GM21390 (cell line): ENCODE results near the gene STX2.
"Not testable (repeated sequence)": the region's sequence is repeated elsewhere in the genome, so short reads cannot be mapped to it uniquely, and the experiment has no call there.

Experiments
- ATAC-seq: cut with Tn5 transposase; IDR thresholded peaks from one replicate; pipeline ENCODE4 v1.9.1; 2021; ENCODE audit not compliant: unreplicated experiment

Gene STX2

DNA sequence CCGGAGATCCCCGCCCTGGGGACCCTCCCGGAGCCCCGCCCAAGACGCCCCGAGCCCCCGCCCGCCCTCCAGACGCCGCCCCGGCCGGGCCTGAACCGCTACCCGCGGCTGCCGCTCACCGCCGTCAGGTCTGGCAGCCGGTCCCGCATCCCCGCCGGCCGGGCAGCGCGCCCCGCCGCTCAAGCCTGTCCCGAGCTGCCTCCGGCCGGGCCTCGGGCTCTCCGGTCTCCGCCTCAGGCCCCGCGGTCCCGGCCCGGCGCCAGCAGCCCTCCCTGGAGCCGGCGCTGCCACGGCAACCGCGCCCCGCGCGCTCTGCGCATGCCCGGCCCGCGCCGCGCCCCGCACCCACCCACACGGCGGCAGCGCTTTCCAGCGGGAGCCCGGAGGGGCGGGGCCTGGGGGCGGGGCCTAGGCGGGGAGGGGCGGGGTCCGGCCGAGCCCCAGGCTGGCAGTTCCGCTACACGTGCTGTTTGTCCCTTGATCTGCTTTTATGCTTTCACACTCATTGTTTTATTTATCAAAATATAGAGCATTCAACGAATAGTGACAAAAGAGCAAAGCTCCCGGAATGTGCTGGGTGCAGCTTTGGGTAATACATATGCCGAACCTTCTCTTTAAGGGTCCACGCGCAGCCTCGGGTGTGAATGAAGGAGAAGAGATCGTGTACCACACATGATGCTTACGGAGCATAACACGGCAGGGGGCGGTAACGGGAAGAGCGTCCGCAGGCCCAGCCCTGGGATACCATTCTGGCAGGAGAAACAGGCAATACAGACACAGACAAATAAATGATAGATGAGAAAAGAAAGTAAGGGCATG lies at the start of gene STX2:
TSS of gene STX2 (minus strand) at position 300 of the 819 bp plus-strand sequence. CDS start at position 149, 151 bp downstream.
- peak; percentile 80 for ATAC-seq

- ATAC-seq, result not testable (repeated sequence)
Measured at GRCh38 chr12:130887190-130887589, 48.1 kb upstream of the STX2 start.

DNA sequence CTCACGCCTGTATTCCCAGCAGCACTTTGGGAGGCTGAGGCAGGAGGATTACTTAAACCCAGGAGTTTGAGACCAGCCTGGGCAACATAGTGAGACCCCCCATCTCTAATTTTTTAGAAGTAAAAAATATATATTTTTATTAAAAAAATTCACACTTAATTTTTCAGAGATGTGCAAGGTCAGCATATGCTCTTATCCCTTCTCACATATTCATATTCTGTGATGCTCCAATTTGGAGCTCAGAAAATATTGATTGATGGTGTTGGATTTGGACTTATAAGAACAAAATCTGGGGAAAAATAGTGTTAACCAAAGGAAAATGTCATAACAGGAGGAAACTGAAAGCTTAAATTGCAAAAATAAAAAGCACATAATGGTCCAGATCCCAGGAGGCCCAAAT lies 42.5 kb upstream of the STX2 start:
- no peak for ATAC-seq

DNA sequence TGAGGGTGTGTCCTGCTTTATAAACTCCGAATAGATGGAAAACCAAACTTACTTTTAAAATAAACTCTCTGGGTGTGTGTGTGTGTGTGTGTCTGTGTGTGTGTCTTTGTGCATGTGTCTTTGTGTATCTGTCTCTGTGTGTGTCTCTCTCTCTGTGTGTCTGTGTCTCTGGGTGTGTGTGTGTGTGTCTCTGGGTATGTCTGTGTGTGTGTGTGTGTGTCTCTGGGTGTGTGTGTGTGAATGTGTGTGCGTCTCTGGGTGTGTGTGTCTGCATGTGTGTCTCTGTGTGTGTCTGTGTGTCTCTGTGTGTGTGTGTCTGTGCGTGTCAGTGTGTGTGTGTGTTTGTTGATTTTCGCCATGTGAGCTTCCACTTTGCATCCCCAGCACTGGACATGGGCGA lies 42.0 kb upstream of the STX2 start:
- ATAC-seq, result no peak

GRCh38 chr12:130880411-130880885 lies 41.4 kb upstream of the STX2 start:
- peak; percentile 52 for ATAC-seq

DNA sequence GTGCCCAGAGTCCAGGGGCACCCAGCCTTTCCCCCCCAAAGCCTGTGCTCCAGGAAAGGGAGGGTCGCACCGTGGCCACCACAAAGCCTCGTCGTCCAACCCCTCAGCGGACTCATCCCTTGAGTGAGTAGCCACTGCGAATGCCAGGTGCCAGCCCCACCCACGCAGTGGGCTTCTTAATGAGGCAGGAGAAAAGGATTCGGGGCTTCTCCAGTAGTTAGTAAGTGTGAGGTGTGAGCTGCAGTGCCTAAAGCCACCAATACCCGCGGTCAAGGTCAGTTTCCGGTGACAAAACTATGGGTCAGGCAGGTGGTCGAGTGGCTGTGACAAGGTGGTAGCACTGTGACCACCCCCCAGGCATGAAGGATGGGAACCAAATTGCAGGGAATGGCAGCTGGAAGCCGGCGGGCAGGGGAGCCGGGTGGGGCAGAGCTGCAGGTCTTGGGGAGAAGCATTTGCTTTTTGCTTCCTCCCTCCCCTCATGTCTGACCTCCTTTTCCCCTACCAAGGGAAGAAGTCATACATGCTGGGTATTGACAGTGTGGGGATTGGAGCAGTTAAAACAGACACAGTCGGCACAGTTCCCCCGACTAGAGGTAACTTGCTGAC lies 40.8 kb upstream of the STX2 start:
- ATAC-seq, result peak; percentile 9

- peak; percentile 83 for ATAC-seq
Measured at GRCh38 chr12:130879212-130879686, 40.2 kb upstream of the STX2 start.

- ATAC-seq, result no peak
Measured at GRCh38 chr12:130878193-130879185, 39.4 kb upstream of the STX2 start.

DNA sequence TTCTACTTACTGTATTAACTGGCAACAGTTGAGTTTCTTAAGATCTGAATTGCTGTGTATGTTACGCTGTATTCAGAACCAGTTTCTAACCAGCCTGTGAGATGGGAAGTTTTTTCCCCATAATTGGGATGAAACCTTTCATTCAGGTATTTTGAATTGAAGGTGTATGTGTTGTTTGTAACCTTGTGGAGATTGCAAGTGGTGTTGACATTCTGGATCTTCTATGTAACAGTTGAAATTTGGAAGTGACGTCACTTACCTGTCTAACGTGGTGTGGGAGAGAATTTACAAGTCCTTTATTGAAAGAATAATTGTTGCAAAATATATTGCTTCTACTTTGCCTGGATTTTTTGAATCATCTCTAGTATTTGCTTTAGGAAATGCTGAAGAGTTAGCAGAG lies 38.3 kb upstream of the STX2 start:
- ATAC-seq, result no peak

DNA sequence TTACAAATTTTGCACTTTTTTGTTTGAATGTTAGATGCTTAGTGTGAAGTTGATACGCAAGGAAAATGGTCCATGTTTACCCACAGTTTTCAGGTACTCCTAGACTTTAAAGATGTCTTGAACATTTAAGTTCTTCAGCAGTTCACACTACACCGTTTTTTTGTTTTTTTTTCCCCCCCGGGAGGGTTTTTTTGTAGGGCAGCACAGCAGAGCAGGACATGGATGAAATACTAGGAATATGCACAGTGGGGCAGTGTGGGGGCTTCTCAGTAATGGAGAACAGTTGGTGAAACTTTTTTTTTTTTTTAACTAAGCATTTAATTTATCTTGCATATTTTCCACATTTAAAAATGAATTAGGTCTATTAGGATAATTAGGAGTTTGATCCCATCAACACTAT lies 37.7 kb upstream of the STX2 start:
- no peak for ATAC-seq

DNA sequence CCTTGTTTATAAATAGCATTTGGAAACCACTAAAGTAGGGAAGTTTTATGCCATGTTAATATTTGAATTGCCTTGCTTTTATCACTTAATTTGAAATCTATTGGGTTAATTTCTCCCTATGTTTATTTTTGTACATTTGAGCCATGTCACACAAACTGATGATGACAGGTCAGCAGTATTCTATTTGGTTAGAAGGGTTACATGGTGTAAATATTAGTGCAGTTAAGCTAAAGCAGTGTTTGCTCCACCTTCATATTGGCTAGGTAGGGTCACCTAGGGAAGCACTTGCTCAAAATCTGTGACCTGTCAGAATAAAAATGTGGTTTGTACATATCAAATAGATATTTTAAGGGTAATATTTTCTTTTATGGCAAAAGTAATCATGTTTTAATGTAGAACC lies 37.2 kb upstream of the STX2 start:
- no peak for ATAC-seq

- not testable (repeated sequence) for ATAC-seq
Measured at GRCh38 chr12:130875708-130876107, 36.7 kb upstream of the STX2 start.

DNA sequence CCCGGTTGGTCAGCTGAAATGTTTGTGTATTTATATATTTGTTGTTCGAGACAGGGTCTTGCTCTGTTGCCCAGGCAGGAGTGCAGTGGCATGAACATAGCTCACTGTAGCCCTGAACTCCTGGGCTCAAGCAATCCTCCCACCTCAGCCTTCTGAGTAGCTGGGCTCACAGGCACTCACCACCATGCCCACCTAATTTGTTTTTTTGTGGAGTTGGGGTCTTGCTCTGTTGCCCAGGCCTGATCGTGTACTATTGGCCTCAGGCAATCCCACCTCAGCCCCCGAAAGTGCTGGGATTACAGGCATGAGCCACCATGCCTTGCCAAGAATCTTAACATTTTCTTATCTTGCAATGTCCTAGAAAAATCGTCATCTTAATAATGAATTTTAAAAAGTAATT lies 36.1 kb upstream of the STX2 start:
- ATAC-seq, result no peak

- ATAC-seq, result no peak
Measured at GRCh38 chr12:130874696-130875095, 35.6 kb upstream of the STX2 start.

DNA sequence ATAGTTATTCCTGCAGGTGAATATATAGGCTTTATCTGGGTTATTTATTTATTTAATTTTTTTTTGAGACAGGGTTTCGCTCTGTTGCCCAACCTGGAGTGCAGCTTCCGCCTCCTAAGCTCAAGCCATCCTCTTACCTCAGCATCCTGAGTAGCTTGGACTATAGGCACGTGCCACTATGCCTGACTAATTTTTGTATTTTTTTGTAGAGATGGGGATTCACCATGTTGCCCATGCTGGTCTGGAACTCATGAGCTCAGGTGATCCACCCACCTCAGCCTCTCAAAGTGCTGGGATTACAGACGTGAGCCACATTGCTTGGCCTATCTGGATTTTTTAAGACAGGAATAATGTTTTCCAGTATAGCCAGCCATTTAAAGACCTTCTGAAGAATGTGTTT lies 34.8 kb upstream of the STX2 start:
- ATAC-seq, result no peak

DNA sequence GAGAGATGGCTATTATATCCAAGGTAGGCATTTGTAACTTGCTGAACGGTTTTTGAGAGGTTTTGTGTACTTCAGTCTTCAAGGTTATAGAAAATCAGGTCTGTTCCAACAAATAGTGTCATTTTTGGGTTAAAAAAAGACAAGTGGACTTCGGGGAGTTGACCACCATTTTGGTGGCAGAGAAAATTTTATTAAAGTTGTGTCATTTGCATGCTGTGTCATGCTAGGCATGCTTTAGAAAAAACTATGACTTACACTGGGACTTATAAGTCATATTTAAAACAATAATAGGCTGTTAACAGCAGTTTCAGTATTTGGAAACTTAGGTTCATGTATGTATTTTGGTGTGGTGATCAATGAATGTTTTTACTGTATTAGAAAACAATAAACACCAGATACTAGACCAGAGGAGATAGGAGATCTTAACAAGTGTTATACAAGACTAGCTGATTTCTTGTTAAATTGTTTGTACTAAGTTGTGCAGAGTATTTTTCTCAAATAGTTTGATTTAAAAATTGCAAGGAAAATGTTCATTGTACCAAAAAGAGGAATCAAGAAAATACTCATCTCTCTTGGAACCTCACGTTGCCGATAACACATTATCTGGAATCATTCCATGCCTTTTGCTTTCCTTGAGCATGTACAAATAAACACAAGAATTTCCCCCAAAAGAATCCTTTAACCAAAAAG lies 34.2 kb upstream of the STX2 start:
- ATAC-seq, result no peak

DNA sequence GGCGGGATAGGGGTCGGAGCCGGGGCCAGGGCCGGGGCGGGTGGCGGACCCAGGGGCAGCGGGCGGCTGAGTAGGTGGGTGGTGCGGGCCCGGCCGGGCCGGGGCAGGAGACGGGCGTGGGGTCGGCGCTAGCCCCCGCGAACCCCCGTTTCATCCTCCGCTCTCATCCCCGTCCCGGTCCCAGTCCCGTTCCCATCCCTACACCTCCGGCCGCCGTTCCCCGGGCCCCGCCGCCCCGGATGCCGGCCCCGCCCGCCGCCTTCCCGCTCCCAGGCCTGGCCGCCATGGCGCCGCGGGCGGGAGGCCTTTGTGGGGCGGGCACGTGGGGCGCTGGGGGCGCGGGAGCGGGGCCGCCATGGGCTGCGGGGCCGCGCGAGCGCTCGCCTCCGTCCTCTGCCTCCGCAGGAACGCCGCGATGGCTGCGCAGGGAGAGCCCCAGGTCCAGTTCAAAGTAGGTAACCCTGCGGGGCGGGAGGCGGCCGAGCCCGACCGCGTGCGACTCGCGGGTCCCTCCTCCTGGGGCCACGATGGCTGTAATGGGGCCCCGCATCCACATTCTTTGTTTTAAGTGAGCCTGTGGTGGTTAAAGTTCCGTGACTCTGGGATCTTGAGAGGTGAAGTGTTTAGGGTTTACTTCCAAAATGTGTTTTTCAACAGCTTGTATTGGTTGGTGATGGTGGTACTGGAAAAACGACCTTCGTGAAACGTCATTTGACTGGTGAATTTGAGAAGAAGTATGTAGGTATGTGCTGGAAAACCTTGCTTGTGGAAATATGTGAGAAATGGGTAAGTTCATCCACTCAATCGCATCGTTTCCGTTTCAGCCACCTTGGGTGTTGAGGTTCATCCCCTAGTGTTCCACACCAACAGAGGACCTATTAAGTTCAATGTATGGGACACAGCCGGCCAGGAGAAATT lies 33.4 kb upstream of the STX2 start:
- peak; percentile 33 for ATAC-seq

GRCh38 chr12:130871286-130872178 lies 32.5 kb upstream of the STX2 start, which contains the start of gene RAN:
Gene RAN (plus strand): TSS chr12:130872066. CDS start chr12:130872594, 528 bp downstream.
- ATAC-seq, result peak; percentile 73
